Measurements from ENCODE around the gene TNFRSF21.
A peak's percentile ranks its signal among the peaks of the same experiment; 100 is the strongest.

Gene TNFRSF21

GRCh38 chr6:47242483-47243386 is 67.0 kb downstream of the TNFRSF21 start:
- peak overlapping the region; percentile 89 for H3K27ac ChIP-seq (ENCODE audit: low read length)
- no peaks in the 10 kb centered on the region for H3K9me3 ChIP-seq (ENCODE audit: insufficient read depth, low read length, severe bottlenecking)
- H3K9ac ChIP-seq (ENCODE audit: low read depth, low read length), result peak overlapping the region; percentile 45
- H4K20me1 ChIP-seq (ENCODE audit: insufficient read depth, low read length), result no peaks in the 10 kb centered on the region
- no peaks in the 10 kb centered on the region for H3K79me2 ChIP-seq (ENCODE audit: insufficient read depth, low read length)
- H3K4me3 ChIP-seq (ENCODE audit: low read depth in 1 of 2, low read length in 2 of 2), result no peak overlapping the region
- no peak for TF ChIP-seq CTCF (IDR thresholded peaks at IDR 0.05; ENCODE audit: borderline replicate concordance, extremely low read depth, low read length, poor library complexity, severe bottlenecking)
- no peak for TF ChIP-seq EZH2 (IDR thresholded peaks at IDR 0.05; ENCODE audit: borderline replicate concordance, low read depth, low read length, severe bottlenecking)
- no peaks in the 10 kb centered on the region for H3K36me3 ChIP-seq (ENCODE audit: insufficient read depth, low read length)
- H2AFZ ChIP-seq (ENCODE audit: low read depth, low read length), result peak overlapping the region; percentile 42
- peak overlapping the region; percentile 44 for H3K4me2 ChIP-seq (ENCODE audit: insufficient read depth, low read length)
- H3K4me1 ChIP-seq (ENCODE audit: insufficient read depth, low read length), result peaks cover 60% of the 10 kb centered on the region
- DNase-seq, result peak; percentile 93
- no peaks in the 10 kb centered on the region for H3K27me3 ChIP-seq (ENCODE audit: insufficient read depth, low read length, poor library complexity)
- ATAC-seq (ENCODE audit: insufficient read depth, low read depth), result peak; percentile 98

- H3K4me1 ChIP-seq (ENCODE audit: insufficient read depth, low read length), result peaks cover 52% of the 10 kb centered on the region
- ATAC-seq (ENCODE audit: insufficient read depth, low read depth) (peak; percentile 12; the same call in 2 of the 3 replicates), DNase-seq (no peak)
- H3K9me3 ChIP-seq (ENCODE audit: insufficient read depth, low read length, severe bottlenecking), result no peaks in the 10 kb centered on the region
- H3K27ac ChIP-seq (ENCODE audit: low read length), result peak overlapping the region; percentile 82
- peak overlapping the region; percentile 57 for H2AFZ ChIP-seq (ENCODE audit: low read depth, low read length)
- H4K20me1 ChIP-seq (ENCODE audit: insufficient read depth, low read length), result no peaks in the 10 kb centered on the region
- no peaks in the 10 kb centered on the region for H3K79me2 ChIP-seq (ENCODE audit: insufficient read depth, low read length)
- H3K9ac ChIP-seq (ENCODE audit: low read depth, low read length), result peak overlapping the region; percentile 29
- peak overlapping the region; percentile 44 for H3K4me2 ChIP-seq (ENCODE audit: insufficient read depth, low read length)
- H3K4me3 ChIP-seq (ENCODE audit: low read depth in 1 of 2, low read length in 2 of 2), result peak overlapping the region in 1 of 2 experiments; percentile 27; a peak in 1 of 4 replicates
- H3K36me3 ChIP-seq (ENCODE audit: insufficient read depth, low read length), result no peaks in the 10 kb centered on the region
- no peaks in the 10 kb centered on the region for H3K27me3 ChIP-seq (ENCODE audit: insufficient read depth, low read length, poor library complexity)
- no peak for TF ChIP-seq EZH2 (IDR thresholded peaks at IDR 0.05; ENCODE audit: borderline replicate concordance, low read depth, low read length, severe bottlenecking)
- no peak for TF ChIP-seq CTCF (IDR thresholded peaks at IDR 0.05; ENCODE audit: borderline replicate concordance, extremely low read depth, low read length, poor library complexity, severe bottlenecking)
These were observed 67.8 kb downstream of the TNFRSF21 start for GRCh38 chr6:47241742-47242482.

GRCh38 chr6:47240277-47240890 is 69.3 kb downstream of the TNFRSF21 start:
- H2AFZ ChIP-seq (ENCODE audit: low read depth, low read length), result no peak overlapping the region
- peaks cover 37% of the 10 kb centered on the region for H3K4me1 ChIP-seq (ENCODE audit: insufficient read depth, low read length)

More at GRCh38 chr6:47240277-47240890, 69.3 kb downstream of the TNFRSF21 start:
- H3K36me3 ChIP-seq (ENCODE audit: insufficient read depth, low read length), result no peaks in the 10 kb centered on the region
- H4K20me1 ChIP-seq (ENCODE audit: insufficient read depth, low read length), result no peaks in the 10 kb centered on the region
- no peak overlapping the region for H3K4me3 ChIP-seq (ENCODE audit: low read depth in 1 of 2, low read length in 2 of 2)
- no peaks in the 10 kb centered on the region for H3K27me3 ChIP-seq (ENCODE audit: insufficient read depth, low read length, poor library complexity)
- no peak for TF ChIP-seq EZH2 (IDR thresholded peaks at IDR 0.05; ENCODE audit: borderline replicate concordance, low read depth, low read length, severe bottlenecking)
- TF ChIP-seq CTCF (IDR thresholded peaks at IDR 0.05; ENCODE audit: borderline replicate concordance, extremely low read depth, low read length, poor library complexity, severe bottlenecking), result no peak
- no peak overlapping the region for H3K4me2 ChIP-seq (ENCODE audit: insufficient read depth, low read length)
- ATAC-seq (ENCODE audit: insufficient read depth, low read depth) (no peak), DNase-seq (no peak)
- H3K27ac ChIP-seq (ENCODE audit: low read length), result no peak overlapping the region
- no peak overlapping the region for H3K9ac ChIP-seq (ENCODE audit: low read depth, low read length)
- H3K9me3 ChIP-seq (ENCODE audit: insufficient read depth, low read length, severe bottlenecking), result no peaks in the 10 kb centered on the region
- no peaks in the 10 kb centered on the region for H3K79me2 ChIP-seq (ENCODE audit: insufficient read depth, low read length)

Measured in DND-41 (cell line).